ENCODE data around the gene MPEG1. TPM values are rescaled to one million over a fixed set of nuclear protein-coding genes. Genes with fewer than 3 reads are reported as not detected.

MPEG1 gene
- total and polyA plus RNA-seq, 12 donors: 2.9 to 45.9 (median 5.9) TPM

DNA sequence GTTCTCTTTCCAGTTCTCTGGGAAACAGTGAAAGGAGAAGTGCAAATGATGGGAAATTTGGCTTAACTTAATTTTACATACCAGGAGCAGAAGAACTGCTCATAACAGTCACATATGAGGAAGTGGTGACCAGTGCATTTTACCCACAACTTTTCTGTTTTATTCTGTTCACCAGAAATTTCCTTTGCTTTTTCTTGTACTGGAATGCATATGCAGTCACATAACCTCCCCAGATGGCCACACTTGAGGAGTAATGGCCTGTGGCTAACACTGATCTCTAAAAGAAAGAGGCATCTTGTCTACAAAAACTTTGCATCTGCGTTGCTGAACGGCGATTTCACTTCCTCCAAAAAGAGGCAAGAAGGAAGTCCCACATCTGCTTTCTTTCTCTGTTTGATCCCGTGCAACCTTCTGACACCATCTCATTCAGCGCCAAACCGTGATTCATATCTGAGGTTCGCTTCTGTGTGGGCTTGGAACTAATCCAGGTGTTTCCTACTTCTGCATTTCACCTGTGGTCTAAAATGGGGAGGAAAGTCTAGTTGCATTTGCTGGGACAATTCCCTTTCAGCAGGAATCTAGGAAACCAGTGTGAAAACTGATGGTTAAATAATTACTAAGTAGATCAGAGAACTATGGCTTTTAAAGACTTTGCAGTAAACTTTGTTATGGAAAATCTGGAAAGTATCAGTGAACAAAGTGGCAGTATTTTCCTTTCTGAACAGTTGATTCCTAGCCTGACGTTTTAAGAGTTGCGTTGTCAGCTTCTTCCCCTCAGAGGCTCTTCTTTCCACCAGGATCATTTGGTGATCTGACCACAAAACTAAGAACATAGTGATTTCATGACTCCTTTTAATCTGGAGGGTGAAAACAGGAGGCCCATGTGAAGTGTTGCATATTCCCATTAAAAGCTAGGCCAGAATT is 4.2 kb upstream of the MPEG1 start:
- TF ChIP-seq, protein P1, sequence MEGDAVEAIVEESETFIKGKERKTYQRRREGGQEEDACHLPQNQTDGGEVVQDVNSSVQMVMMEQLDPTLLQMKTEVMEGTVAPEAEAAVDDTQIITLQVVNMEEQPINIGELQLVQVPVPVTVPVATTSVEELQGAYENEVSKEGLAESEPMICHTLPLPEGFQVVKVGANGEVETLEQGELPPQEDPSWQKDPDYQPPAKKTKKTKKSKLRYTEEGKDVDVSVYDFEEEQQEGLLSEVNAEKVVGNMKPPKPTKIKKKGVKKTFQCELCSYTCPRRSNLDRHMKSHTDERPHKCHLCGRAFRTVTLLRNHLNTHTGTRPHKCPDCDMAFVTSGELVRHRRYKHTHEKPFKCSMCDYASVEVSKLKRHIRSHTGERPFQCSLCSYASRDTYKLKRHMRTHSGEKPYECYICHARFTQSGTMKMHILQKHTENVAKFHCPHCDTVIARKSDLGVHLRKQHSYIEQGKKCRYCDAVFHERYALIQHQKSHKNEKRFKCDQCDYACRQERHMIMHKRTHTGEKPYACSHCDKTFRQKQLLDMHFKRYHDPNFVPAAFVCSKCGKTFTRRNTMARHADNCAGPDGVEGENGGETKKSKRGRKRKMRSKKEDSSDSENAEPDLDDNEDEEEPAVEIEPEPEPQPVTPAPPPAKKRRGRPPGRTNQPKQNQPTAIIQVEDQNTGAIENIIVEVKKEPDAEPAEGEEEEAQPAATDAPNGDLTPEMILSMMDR (IDR thresholded peaks at IDR 0.05): no peak
- Histone ChIP-seq H3K9me3 (no peaks in the 10 kb centered on the region), H3K27ac (peak overlapping the region in 9 of 10 donors; percentile 5 to 87 (median 35)), H3K4me1 (peaks cover 0 to 76% (median 7%) of the 10 kb centered on the region in 9 donors), H3K36me3 (no peaks in the 10 kb centered on the region), H3K4me3 (peak overlapping the region in 2 of 10 donors; percentile 10 to 12), H3K27me3 (peaks cover 0 to 3% (median 0%) of the 10 kb centered on the region in 7 donors)
- intact Hi-C loops (cut with DNase I): no loop called here
- whole genome bisulfite sequencing, 2 donors: 42 to 47% methylated on average over 9 of the region's 9 CpGs
- DNase-seq: peak in 1 of 2 donors; percentile 53
- peak in 7 of 8 donors; percentile 52 to 81 (median 63) for ATAC-seq

DNA sequence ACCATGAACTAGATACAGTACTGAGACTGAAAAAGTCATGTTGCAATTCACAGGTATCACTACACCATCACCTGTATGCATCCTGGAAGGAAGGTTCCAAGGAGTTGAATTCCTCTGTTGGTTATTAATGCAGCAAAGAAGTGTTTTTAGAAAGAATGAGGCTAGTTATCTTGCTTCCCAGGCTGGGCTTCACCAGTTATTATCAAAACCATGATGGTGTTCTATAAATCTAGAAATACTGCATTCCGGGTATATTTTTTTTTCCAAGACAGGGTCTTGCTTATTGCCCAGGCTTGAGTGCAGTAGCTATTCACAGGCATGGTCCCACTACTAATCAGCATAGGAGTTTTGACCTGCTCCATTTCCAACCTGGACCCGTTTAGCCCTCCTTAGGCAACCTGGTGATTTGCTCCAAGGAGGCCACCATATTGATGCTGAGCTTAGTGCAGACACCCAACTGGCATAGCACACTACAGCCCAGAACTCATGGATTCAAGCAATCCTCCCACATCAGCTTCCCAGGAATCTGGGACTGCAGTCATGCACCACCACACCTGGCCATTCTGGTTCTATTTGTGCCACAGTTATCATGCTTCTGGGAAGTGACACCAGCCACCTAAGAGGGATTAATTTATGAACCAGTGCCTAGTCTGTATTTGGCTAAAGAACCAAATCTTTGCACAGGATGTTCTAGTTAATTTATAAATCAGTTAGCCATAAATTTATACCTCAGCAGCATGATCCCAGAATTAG is 1.6 kb upstream of the MPEG1 start:
- DNase-seq (no peak), ATAC-seq (no peak)
- Histone ChIP-seq H3K4me3 (no peak overlapping the region), H3K9me3 (no peaks in the 10 kb centered on the region), H3K36me3 (no peaks in the 10 kb centered on the region), H3K27ac (peak overlapping the region in 1 of 10 donors; percentile 85), H3K4me1 (peaks cover 0 to 58% (median 7%) of the 10 kb centered on the region in 9 donors), H3K27me3 (peaks cover 0 to 3% (median 0%) of the 10 kb centered on the region in 7 donors)
- intact Hi-C loops (cut with DNase I): no loop called here
- TF ChIP-seq, protein P1 (IDR thresholded peaks at IDR 0.05): no peak
- WGBS, 2 donors: 89 to 91% methylated on average over 2 of the region's 2 CpGs

DNA sequence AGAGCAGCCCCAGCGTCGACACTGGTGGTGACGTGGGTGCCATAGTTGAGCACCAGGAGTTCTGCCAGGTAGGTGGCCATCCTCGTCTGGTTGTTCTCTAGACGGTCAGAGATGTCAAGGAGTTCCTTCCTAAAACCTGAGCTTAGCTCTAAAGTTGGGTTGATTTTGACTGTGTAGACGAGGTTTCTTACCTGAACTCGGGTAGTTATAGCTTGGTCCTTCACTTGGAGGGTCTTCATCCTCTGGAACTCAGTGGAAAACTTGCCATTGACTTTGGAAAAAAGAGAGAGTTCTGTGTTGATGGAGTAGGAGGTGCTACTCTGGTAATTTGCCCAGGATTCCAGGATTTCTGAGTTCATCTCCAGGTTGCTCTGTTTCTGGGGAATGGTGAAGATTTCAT is 505 bp downstream of the MPEG1 start:
- Histone ChIP-seq H3K4me1 (peaks cover 0 to 54% (median 8%) of the 10 kb centered on the region in 9 donors), H3K27ac (peak overlapping the region in 5 of 10 donors; percentile 15 to 85 (median 52)), H3K9me3 (no peaks in the 10 kb centered on the region), H3K36me3 (no peaks in the 10 kb centered on the region), H3K4me3 (peak overlapping the region in 7 of 10 donors; percentile 8 to 58 (median 37)), H3K27me3 (peaks cover 0 to 3% (median 0%) of the 10 kb centered on the region in 7 donors)
- DNase-seq: no peak
- WGBS, 2 donors: 85 to 91% methylated on average over 7 of the region's 7 CpGs
- intact Hi-C loops (cut with DNase I): no loop called here
- TF ChIP-seq, protein P1 (IDR thresholded peaks at IDR 0.05): no peak
- no peak for ATAC-seq

DNA sequence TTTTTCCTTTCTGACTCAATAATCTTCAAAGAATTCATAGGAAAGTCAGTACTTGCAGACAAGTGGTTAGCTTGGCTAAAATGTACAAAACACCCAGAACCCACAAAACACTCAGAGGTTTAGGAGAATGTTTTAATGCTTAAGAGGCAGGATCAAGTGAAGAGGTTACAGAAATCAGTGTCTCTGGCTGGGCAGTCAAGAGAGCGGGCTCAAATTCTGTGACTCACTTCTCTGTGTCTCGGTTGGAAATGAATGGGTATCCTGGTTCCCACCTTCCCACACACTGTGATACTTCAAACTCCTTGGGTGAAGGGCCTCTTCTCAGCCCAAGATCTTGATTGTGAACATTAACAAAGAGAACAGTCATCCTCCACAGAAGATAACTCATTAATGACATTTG is 3.8 kb downstream of the MPEG1 start:
- H3K27ac ChIP-seq: peak overlapping the region in 4 of 10 donors; percentile 16 to 69 (median 43)
- no peaks in the 10 kb centered on the region for H3K9me3 ChIP-seq
- ATAC-seq (no peak), DNase-seq (no peak)
- intact Hi-C loops (cut with DNase I): loop anchor here in 9 of 10 donors (1.0 to 10.0 kb wide), 6 partner anchors 36 to 78 kb away; partner anchors contain the start of gene DTX4 (in 3 of the 9)
- peaks cover 0 to 3% (median 0%) of the 10 kb centered on the region in 7 donors for H3K27me3 ChIP-seq
- H3K4me3 ChIP-seq: peak overlapping the region in 5 of 10 donors; percentile 22 to 58 (median 37)
- 77 to 79% methylated on average over 2 of the region's 2 CpGs for WGBS, 2 donors
- peaks cover 0 to 42% (median 9%) of the 10 kb centered on the region in 9 donors for H3K4me1 ChIP-seq
- H3K36me3 ChIP-seq: peaks cover 0 to 21% (median 0%) of the 10 kb centered on the region in 9 donors
- TF ChIP-seq, protein P1 (IDR thresholded peaks at IDR 0.05): no peak

Measured in heart right ventricle (tissue), 16 donors.